ENCODE results near the gene APOBEC3G. TPM values are rescaled to one million over a fixed set of nuclear protein-coding genes. Genes with fewer than 3 reads are reported as not detected.
A peak's percentile ranks its signal among the peaks of the same experiment; 100 is the strongest.
"Not testable (repeated sequence)": the region's sequence is repeated elsewhere in the genome, so short reads cannot be mapped to it uniquely, and the experiment has no call there.

The APOBEC3G gene
- total RNA-seq, 6 experiments from 2014 or later, result 1.9 to 7.0 (median 5.9) TPM

GRCh38 chr22:39073981-39074380 is 3.1 kb upstream of the APOBEC3G start:
- H3K4me3 Mint-ChIP-seq, result no peak overlapping the region
- no peak overlapping the region for H3K27ac Mint-ChIP-seq
- no peaks in the 10 kb centered on the region for H3K9me3 Mint-ChIP-seq
- DNase-seq, result no peak
- H3K27me3 Mint-ChIP-seq (ENCODE audit: insufficient read depth), result peaks cover 15% of the 10 kb centered on the region
- H3K36me3 Mint-ChIP-seq (ENCODE audit: low read depth), result no peaks in the 10 kb centered on the region
- TF ChIP-seq CTCF (IDR thresholded peaks at IDR 0.05), result no peak
- H3K4me1 Mint-ChIP-seq (ENCODE audit: low read depth), result peaks cover 5% of the 10 kb centered on the region; the same call in 1 of the 2 replicates

- H3K4me3 Mint-ChIP-seq, result peak overlapping the region; percentile 75
- not testable (repeated sequence) for DNase-seq; H3K36me3 Mint-ChIP-seq (ENCODE audit: low read depth); H3K4me1 Mint-ChIP-seq (ENCODE audit: low read depth); H3K27me3 Mint-ChIP-seq (ENCODE audit: insufficient read depth); H3K9me3 Mint-ChIP-seq
- H3K27ac Mint-ChIP-seq, result peak overlapping the region; percentile 24; the same call in 1 of the 2 replicates
Measured at GRCh38 chr22:39076155-39077025, 685 bp upstream of the APOBEC3G start.

- peak overlapping the region; percentile 87 for H3K4me3 Mint-ChIP-seq
- not testable (repeated sequence) for H3K9me3 Mint-ChIP-seq
Measured at GRCh38 chr22:39077912-39078311, 837 bp downstream of the APOBEC3G start.

GRCh38 chr22:39078329-39078728 is 1.3 kb downstream of the APOBEC3G start:
- H3K4me3 Mint-ChIP-seq, result no peak overlapping the region; the same call in 1 of the 2 replicates

More at GRCh38 chr22:39077912-39078311, 837 bp downstream of the APOBEC3G start:
- not testable (repeated sequence) for DNase-seq; H3K36me3 Mint-ChIP-seq (ENCODE audit: low read depth); H3K27me3 Mint-ChIP-seq (ENCODE audit: insufficient read depth); H3K4me1 Mint-ChIP-seq (ENCODE audit: low read depth)
- peak overlapping the region; percentile 72; the same call in 1 of the 2 replicates for H3K27ac Mint-ChIP-seq

GRCh38 chr22:39079054-39079637 is 2.1 kb downstream of the APOBEC3G start:
- H3K27me3 Mint-ChIP-seq (ENCODE audit: insufficient read depth); H3K36me3 Mint-ChIP-seq (ENCODE audit: low read depth); DNase-seq; H3K4me1 Mint-ChIP-seq (ENCODE audit: low read depth); H3K27ac Mint-ChIP-seq; H3K9me3 Mint-ChIP-seq; H3K4me3 Mint-ChIP-seq: not testable (repeated sequence)

More at GRCh38 chr22:39078329-39078728, 1.3 kb downstream of the APOBEC3G start:
- DNase-seq, result no peak
- TF ChIP-seq CTCF (IDR thresholded peaks at IDR 0.05), result no peak
- no peaks in the 10 kb centered on the region for H3K36me3 Mint-ChIP-seq (ENCODE audit: low read depth)
- H3K9me3 Mint-ChIP-seq, result no peaks in the 10 kb centered on the region
- H3K27ac Mint-ChIP-seq, result no peak overlapping the region
- H3K27me3 Mint-ChIP-seq (ENCODE audit: insufficient read depth), result peaks cover 2% of the 10 kb centered on the region
- H3K4me1 Mint-ChIP-seq (ENCODE audit: low read depth), result peaks cover 5% of the 10 kb centered on the region; the same call in 1 of the 2 replicates

- H3K4me3 Mint-ChIP-seq, result no peak overlapping the region
- H3K4me1 Mint-ChIP-seq (ENCODE audit: low read depth), result peaks cover 5% of the 10 kb centered on the region; the same call in 1 of the 2 replicates
- H3K36me3 Mint-ChIP-seq (ENCODE audit: low read depth), result no peaks in the 10 kb centered on the region
- H3K9me3 Mint-ChIP-seq, result no peaks in the 10 kb centered on the region
- no peak overlapping the region for H3K27ac Mint-ChIP-seq
- no peak for DNase-seq
- no peak for TF ChIP-seq CTCF (IDR thresholded peaks at IDR 0.05)
- peaks cover 2% of the 10 kb centered on the region; the same call in 1 of the 2 replicates for H3K27me3 Mint-ChIP-seq (ENCODE audit: insufficient read depth)
Measured at GRCh38 chr22:39080052-39080762, 3.1 kb downstream of the APOBEC3G start.

All from HFFc6 (cell line).